ENCODE measurements around the gene CEBPE.

GRCh38 chr14:23146980-23147379 lies 27.9 kb upstream of the CEBPE start:
- TF ChIP-seq CTCF (IDR thresholded peaks at IDR 0.05; ENCODE audit: insufficient read depth, low read depth, low read length) = no peak
- TF ChIP-seq EZH2 (IDR thresholded peaks at IDR 0.05; ENCODE audit: insufficient read depth, low read length) = no peak

Data from astrocyte (in vitro differentiated cells and primary cell).